Activated CD8-positive, alpha-beta memory T cell treated with anti-CD3 and anti-CD28 coated beads for 36 hours (primary cell): ENCODE data around the gene CEND1. TPM values are rescaled to one million over a fixed set of nuclear protein-coding genes. Genes with fewer than 3 reads are reported as not detected.
"Not testable (repeated sequence)": the region's sequence is repeated elsewhere in the genome, so short reads cannot be mapped to it uniquely, and the experiment has no call there.

ENCODE experiments used
- CTCF ChIA-PET: fragments of 350-600 bp; sonication (Branson Sonifier 250); formaldehyde crosslinking; loops from one replicate; lab custom pipeline; 2021; ENCODE audit warnings: antibody characterized with exemption; lab: Charles Lee
- POLR2A ChIA-PET: fragments of 350-600 bp; sonication (Branson Sonifier 250); formaldehyde crosslinking; loops from one replicate; lab custom pipeline; 2021; ENCODE audit warnings: antibody characterized with exemption; lab: Charles Lee
- total RNA-seq, 2 experiments: library from RNA; stranded (reverse); gene quantifications; one replicate each; pipeline ENCODE4 v1.2.3, GENCODE V29; 2021

Gene CEND1
- total RNA-seq, 2 experiments from 2014 or later: 1.3 to 1.4 TPM

DNA sequence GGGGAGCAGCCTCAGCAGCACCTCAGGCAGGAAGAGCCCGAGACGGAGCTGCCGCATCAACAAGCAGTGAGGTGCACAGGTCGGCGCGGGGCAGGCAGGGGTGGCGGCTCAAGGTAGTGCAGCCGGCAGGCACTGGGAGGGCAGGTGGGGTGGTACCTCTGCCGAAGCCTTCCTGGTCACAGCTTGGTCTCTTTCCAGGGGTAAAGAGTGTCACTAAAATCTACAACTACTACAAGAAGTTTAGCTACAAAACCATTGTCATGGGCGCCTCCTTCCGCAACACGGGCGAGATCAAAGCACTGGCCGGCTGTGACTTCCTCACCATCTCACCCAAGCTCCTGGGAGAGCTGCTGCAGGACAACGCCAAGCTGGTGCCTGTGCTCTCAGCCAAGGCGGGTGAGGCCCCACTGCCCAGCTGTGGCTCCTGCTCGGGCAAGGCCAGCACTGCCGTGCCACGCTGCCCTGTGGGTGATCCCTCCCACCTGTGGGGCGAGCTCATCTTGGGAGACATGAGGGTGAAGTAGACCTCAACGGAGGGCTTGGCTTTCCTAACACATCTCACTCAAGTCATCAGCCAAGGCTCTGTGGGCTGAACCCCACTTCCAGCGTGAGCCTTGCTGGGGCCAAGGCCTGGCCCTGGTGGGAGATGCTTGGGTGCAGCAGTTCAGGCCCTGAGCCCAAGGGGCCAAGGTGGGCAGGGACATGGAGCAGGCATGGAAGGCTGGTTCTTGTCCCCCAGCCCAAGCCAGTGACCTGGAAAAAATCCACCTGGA lies 26.2 kb downstream of the CEND1 start:
- POLR2A ChIA-PET: interaction anchor here (0.9 to 1.5 kb wide), 2 partner anchors 17 to 26 kb away, joined by 3 read pairs; partner anchors contain the start of genes CEND1 and TALDO1
- CTCF ChIA-PET: interaction anchor here (1.1 to 1.4 kb wide), 4 partner anchors 17 to 36 kb away, joined by 3 to 5 read pairs (median 3); partner anchors contain the start of gene TALDO1

DNA sequence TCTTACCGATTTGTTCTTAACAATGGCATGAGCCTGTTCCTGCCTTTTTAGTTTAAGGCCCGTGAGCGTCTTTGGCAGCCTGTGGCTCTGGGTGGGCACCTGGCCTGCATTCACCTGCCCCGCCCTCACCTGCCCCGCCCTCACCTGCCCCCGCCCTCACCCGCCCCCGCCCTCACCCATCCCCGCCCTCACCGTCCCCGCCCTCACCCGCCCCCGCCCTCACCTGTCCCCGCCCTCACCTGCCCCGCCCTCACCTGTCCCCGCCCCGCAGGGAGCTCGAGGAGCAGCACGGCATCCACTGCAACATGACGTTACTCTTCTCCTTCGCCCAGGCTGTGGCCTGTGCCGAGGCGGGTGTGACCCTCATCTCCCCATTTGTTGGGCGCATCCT lies 26.8 kb downstream of the CEND1 start:
- POLR2A ChIA-PET: interaction anchor here (1.5 kb wide), 1 partner anchor 16 kb away, joined by 3 read pairs; the partner anchor contains the start of gene TALDO1
- CTCF ChIA-PET: interaction anchor here (1.2 to 1.4 kb wide), 3 partner anchors 16 to 35 kb away, joined by 3 to 5 read pairs (median 3); partner anchors contain the start of gene TALDO1

DNA sequence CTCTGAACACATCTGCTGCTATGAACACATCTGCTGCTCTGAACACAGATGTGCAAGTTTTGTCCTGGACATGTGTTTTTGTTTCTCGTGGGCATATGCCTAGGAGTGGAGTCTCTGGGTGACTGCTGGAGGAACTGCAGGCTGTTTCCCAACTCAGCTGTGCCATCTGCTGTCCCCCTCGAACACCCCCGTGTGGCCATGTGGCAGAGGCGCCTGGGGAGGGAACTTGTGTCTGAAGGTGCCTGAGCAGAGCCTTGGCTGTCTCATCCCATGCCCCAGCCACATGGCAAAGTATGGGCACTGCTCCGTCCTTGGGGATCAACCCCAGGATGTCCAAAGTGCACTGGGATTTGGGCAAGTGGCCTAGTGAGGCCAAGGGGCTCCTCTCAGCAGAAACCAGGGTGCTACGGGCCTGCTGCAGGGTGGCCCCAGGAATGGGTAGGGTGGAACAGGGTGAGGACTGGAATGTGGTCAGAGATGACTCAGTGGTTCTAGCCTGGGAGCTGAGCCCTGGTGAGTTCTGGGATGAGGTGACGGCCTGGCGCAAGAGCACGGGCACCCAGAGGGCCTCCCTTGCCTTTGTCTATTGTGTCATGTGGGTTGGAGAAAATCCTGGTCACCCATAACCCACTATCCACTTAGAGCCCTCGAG lies 27.3 kb downstream of the CEND1 start:
- ChIA-PET CTCF (interaction anchor here (0.6 to 1.5 kb wide), 3 partner anchors 12 to 937 kb away, joined by 3 to 4 read pairs (median 3); no protein-coding TSS in a partner anchor), POLR2A (no interaction called here)

DNA sequence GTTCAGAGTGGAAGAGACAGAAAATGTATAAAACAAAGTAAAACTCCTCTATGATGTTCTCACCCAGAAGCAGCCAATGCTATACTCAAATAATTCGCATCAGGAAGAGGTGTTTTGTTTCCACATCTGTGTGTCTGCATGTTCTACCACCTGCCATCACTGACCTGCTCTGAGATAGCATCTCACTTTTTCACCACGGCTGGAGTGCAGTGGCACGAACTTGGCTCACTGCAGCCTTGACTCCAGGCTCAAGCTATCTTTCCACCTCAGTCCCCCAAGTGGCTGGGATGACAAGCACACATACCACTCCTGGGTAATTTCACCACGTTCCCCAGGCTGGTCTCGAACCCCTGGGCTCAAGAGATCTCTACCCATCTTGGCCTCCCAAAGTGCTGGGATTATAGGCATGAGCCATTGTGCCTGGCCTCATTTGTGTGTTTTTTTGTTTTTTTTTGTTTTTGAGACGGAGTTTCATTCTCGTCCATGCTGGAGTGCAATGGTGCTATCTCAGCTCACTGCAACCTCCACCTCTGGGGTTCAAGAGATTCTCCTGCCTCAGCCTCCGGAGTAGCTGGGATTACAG lies 28.3 kb downstream of the CEND1 start:
- ChIA-PET POLR2A (no interaction called here), CTCF (interaction anchor here (0.6 to 1.5 kb wide), 2 partner anchors 11 to 937 kb away, joined by 3 to 4 read pairs; no protein-coding TSS in a partner anchor)

DNA sequence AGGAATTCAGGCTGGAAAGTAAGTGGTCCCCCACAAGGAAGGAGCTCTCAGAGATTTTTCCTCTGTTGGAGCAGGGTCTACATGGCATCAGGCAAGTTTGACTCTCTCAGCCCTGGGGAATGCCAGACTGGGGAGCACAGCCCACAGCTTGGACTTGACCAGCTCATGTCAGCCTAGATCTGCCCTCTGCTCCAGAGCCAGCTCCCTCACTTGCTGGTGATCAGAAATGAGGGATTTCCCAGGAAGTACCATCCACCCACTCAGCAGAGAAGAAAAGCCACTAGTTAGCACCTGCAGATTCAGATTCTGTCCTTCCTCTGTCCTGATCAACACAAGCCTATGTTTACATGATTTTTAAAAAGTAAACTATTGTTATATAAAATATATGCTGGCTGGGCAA lies 29.7 kb downstream of the CEND1 start:
- ChIA-PET CTCF (no interaction called here), POLR2A (no interaction called here)

DNA sequence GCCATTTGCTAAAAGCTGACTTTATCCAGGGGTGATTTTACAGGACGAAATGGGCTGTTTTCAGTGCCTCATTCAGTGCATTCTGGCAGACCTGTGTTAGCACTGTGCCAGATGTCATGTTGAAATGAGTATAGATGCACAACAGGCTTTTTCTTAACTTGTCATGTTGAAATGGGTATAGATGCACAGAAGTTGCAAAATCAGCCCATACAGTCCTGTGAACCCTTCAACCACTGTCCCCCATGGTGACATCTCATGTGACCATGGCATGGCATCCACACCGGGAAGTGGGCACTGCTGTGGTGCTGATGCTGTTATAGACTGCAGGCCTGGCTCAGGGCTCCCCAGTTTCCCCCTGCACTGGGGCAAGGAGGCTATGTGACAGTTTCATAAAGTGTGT lies 40.2 kb downstream of the CEND1 start:
- ChIA-PET POLR2A (interaction anchor here (0.5 kb wide), 1 partner anchor 148 kb away, joined by 3 read pairs; no protein-coding TSS in a partner anchor), CTCF (interaction anchor here (1.4 to 1.9 kb wide), 2 partner anchors 12 to 22 kb away, joined by 4 to 5 read pairs; no protein-coding TSS in a partner anchor)

DNA sequence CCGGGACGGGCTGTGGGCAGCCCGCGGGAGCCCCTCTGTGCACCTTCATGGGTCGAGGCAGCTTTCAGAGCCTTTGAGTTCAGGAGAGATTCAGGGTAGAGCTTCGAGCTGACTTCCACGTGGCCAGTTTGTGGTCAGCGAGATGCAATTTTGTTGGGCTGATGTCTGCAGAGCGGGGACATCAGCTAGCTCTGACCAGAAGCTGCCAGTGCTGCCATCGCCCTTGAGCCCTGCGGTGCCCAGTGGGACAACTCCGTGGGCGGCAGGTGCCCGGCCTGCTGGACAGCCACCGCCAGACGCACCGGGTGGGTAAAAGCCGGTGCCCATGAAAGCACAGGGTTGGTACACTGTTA lies 41.9 kb downstream of the CEND1 start:
- POLR2A ChIA-PET: interaction anchor here (0.6 to 1.3 kb wide), 3 partner anchors 18 to 49 kb away, joined by 3 to 4 read pairs (median 3); no protein-coding TSS in a partner anchor
- CTCF ChIA-PET: interaction anchor here (0.8 to 2.6 kb wide), 6 partner anchors 11 to 51 kb away, joined by 3 to 12 read pairs (median 4); partner anchors contain the start of genes GATD1 and TMEM80

DNA sequence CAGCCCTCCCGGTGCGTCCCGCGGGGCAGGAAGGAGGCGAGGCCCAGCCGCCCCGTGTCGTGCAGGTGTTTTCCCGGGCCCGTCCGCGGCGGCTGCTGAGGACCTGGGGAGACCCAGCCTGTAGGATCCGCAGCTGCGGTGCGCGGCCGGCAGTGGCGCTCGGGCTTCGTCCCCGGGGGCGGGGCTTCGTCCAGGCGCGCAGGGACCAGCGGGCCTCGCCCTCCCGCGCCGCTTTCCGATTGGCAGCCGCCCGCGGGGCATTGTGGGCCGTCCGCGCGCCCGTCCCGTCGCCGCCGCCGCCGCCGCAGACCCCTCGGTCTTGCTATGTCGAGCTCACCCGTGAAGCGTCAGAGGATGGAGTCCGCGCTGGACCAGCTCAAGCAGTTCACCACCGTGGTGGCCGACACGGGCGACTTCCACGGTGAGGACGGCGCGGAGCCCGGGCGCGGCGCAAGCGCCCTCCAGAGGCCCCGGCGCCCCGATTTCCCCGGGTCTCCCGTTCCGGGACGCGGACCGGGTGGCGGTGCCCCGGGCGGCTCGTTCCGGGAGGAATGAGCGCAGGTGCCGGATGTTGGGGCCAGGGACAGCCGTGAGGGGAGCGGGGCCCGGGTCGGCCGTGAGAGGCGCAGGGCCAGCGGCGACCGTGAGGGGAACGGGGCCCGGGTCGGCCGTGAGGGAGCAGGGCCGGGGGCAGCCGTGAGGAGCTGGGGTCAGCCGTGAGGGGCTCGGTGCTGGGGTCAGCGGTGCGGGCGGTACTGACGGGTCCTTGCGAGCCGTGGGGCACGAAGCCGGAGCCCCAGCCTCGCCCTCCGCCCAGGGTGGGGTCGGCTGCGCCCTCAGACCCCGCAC lies 42.5 kb downstream of the CEND1 start, which contains the start of gene TALDO1:
TSS of gene TALDO1 (plus strand) at position 307 of the 849 bp plus-strand sequence. CDS start at position 325, 18 bp downstream.
- ChIA-PET CTCF (interaction anchor here (0.6 to 2.6 kb wide), 9 partner anchors 10 to 51 kb away, joined by 3 to 12 read pairs (median 3); partner anchors contain the start of genes GATD1 and TMEM80), POLR2A (interaction anchor here (0.5 to 1.3 kb wide), 5 partner anchors 14 to 212 kb away, joined by 3 to 6 read pairs (median 3); no protein-coding TSS in a partner anchor)

DNA sequence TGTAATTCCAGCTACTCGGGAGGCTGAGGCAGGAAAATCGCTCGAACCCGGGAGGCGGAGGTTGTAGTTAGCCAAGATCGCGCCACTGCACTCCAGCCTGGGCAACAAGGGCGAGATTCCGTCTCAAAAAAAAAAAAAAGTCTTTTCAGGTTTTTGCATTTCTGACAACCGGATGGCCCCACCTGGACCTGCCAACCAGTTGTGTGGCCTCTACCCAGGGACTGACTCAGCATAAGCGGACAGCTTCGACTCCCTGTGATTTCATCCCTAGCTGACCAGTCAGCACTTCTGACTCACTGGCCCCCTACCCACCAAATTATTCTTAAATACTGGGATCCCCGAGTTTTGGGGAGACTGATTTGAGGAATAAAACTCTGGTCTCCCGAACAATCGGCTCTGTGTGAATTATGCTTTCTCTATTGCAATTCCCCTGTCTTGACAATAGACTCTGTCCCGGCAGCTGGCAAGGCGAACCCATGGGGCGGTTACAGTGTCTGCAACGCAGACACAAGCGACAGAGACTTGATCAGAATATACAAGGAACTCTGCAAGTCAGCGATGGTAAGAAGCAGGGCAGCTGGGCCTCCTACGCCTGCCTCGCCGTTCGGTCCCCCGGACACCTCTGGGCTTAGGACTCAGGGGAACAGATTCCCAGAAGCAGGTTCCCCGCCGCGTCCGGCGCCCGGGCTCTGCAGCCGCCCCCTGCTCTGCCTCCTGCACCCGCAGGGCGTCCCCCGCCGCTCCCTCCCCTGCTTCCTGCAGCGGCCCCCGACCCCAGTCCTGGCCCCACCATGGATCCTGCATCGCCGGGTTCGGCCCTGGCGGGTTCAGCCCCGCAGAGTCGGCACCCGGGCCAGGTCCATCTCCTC lies 43.4 kb downstream of the CEND1 start:
- CTCF ChIA-PET: interaction anchor here (0.6 to 2.6 kb wide), 8 partner anchors 10 to 178 kb away, joined by 3 to 12 read pairs (median 3); partner anchors contain the start of gene TMEM80
- POLR2A ChIA-PET: interaction anchor here (0.5 to 1.2 kb wide), 5 partner anchors 13 to 211 kb away, joined by 3 to 6 read pairs (median 3); no protein-coding TSS in a partner anchor

DNA sequence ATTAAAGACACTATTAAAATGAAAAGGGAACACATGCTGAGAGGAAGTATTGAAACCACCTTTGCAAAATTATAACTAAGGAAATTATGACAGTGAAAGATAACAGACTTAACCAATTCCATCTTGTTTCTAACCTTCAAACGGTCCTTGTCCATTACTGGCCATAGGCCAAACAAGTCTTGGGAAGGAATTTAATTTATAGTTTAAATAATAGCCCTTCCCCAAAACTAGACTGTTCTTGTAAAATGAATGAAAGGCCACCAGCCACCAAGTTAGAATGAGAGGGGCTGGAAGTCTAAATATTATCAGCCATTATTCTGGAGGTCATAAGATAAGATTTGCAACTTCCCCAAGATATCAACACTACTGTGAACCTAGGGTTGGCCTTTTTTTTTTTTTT lies 44.5 kb downstream of the CEND1 start:
- ChIA-PET CTCF (interaction anchor here (1.1 to 1.8 kb wide), 2 partner anchors 22 to 50 kb away, joined by 3 to 7 read pairs; no protein-coding TSS in a partner anchor), POLR2A (interaction anchor here (0.8 kb wide), 1 partner anchor 176 kb away, joined by 6 read pairs; no protein-coding TSS in a partner anchor)

DNA sequence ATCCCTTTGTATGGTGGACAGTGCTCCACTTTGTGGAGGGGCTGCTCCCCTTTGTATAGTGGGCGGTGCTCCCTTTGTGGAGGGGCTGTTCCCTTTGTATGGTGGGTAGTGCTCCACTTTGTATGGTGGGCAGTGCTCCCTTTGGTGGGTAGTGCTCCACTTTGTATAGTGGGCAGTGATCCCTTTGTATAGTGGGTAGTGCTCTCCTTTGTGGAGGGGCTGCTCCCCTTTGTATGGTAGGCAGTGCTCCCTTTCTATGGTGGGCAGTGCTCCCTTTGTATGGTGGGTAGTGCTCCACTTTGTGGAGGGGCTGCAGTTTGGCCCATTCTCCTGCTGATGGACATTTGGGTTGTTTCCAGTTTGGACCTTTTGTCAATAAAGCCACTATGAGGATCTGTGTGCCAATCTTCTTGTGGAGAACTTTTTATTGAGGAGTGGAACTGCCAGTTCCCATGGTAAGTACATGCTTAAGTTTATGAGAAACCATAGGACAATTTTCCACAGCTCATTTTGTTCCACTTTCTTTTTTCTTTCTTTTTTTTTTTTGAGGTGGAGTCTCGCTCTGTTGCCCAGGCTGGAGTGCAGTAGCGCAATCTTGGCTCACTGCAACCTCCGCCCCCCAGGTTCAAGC lies 47.2 kb downstream of the CEND1 start:
- ChIA-PET POLR2A (no interaction called here), CTCF (interaction anchor here (0.6 kb wide), 1 partner anchor 103 kb away, joined by 3 read pairs; no protein-coding TSS in a partner anchor)

DNA sequence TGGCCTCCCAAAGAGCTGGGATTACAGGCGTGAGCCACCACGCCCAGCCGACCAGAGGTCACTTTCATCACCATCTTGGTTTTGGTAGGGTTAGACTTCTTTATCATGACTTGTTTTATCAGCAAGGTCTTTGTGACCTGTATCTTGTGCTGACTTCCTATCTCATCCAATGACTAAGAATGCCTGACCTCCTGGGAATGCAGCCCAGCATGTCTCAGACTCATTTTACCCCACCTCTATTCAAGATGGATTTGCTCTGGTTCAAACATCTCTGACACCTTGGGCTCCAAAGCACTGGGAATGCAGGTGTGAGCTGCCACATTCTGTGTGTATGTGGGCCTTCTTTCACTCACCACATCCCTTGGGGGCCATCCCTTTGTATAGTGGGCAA lies 47.7 kb downstream of the CEND1 start:
- POLR2A ChIA-PET: no interaction called here
- CTCF ChIA-PET: no interaction called here

DNA sequence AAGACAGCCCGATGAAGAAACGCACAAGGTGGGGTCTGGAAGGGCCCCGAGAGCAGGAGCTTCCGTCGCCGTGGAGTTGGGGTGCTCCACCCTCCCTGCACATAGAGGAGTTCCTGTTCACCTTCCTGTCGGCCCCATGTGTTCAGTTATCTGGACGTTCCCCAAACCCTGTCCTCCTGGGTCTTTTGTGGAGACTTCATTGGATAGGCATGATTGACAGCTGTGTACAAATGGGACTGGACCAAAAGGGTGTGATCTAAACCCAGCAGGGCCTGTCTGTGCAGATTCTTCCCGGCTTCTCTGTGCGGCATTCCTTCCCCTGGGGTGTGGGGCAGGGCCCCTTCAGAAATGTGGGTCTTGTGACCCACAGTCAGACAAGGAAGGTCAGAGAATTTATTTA lies 52.0 kb downstream of the CEND1 start:
- CTCF ChIA-PET: interaction anchor here (1.0 to 1.5 kb wide), 2 partner anchors 20 to 38 kb away, joined by 3 to 5 read pairs; no protein-coding TSS in a partner anchor
- POLR2A ChIA-PET: not testable (repeated sequence)

DNA sequence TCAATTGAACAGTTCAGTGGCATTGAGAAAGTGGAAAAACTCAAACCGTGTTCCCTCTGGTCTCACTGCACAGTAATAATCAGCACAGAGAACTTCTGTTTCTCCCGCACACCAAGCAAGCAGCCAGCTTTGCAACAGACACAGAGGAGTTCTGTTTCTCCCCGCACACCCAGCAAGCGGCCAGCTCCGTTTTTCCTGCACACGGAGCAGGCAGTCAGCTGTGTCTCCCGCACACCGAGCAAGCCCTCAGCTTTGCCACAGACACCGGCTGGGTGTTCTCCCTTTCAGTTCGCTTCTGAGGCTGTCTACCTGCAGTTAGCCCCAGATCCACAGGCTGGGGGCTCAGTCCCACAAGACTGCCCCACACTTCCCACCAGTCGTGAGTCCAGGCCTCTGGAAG lies 52.5 kb downstream of the CEND1 start:
- ChIA-PET POLR2A (no interaction called here), CTCF (interaction anchor here (1.0 to 1.5 kb wide), 3 partner anchors 11 to 38 kb away, joined by 3 to 5 read pairs (median 4); no protein-coding TSS in a partner anchor)
